GM18873 (cell line): Measurements from ENCODE around the gene ITLN2.
"Not testable (repeated sequence)": the region's sequence is repeated elsewhere in the genome, so short reads cannot be mapped to it uniquely, and the experiment has no call there.

Experiments
- ATAC-seq: cut with Tn5 transposase; IDR thresholded peaks from one replicate; pipeline ENCODE4 v1.9.1; 2021; ENCODE audit warnings: mild to moderate bottlenecking, moderate library complexity, moderate number of reproducible peaks; ENCODE audit not compliant: unreplicated experiment, low FRiP score

ITLN2 gene

DNA sequence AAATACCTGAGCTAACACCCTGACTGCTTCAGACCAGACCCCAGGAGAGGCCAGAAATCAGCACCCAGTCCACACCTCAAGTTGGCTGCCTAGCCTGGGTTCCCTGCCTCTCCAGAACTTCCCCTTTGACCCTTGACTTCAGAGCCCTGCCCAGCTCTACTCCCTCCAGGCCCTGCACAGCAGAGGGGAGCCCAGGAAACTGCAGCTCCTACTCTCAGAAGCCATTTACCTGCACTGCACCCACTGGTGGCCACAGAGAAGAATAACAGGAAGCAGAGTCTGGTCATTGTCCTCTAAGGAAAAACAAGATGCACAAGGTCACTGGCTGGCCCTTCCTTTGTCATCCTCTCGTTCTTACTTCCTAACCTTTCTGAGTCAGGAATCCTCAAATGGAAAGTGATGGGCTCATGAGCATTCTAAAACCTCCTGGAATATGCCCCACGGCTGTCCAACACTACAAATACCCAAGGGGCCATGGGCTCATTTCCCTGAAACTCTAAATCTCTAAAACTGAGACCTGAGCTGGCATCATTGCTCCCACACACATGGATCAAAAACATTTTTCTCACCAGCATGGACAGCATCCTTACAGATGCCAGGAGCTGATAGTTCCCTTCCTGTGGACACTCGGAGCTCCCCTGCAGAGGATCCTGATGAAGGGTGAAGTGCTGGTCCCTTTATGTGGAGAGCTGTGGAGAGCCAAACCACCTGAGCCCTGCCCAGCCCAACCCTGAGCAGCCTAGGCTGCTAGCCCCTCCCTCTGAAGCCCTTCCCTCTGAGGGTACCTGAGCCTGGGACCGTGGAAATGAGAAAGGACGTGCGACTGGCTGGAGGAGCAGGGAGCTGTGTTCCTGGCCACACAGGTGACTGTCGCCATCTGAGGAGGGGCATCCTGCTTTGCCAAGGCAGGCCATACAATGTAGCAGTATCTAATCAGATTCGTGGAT lies at the start of gene ITLN2:
Gene ITLN2, minus strand, starts transcription at position 652 of the 947 bp plus-strand sequence. Its CDS starts 68 bp downstream, at position 584.
- peak; percentile 49 for ATAC-seq

DNA sequence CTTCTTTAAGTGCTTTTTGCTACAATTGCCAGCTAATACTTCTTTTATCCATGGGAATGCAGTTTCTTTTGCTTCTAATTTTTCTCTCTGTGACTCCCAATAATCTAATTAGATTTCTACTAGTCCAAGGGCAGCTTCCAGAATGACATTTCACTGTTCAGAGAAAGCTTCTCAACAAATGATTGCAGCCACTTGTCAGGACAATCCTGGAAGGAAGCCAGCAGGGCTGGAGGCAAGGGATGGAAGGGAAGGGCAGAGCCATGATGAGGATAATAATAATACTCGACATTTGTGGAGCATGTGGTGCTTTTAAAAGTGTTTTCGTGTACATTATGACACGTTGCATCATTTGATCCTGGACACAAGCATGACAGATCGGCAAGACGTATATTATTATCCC lies 46.9 kb upstream of the ITLN2 start:
- ATAC-seq = no peak

DNA sequence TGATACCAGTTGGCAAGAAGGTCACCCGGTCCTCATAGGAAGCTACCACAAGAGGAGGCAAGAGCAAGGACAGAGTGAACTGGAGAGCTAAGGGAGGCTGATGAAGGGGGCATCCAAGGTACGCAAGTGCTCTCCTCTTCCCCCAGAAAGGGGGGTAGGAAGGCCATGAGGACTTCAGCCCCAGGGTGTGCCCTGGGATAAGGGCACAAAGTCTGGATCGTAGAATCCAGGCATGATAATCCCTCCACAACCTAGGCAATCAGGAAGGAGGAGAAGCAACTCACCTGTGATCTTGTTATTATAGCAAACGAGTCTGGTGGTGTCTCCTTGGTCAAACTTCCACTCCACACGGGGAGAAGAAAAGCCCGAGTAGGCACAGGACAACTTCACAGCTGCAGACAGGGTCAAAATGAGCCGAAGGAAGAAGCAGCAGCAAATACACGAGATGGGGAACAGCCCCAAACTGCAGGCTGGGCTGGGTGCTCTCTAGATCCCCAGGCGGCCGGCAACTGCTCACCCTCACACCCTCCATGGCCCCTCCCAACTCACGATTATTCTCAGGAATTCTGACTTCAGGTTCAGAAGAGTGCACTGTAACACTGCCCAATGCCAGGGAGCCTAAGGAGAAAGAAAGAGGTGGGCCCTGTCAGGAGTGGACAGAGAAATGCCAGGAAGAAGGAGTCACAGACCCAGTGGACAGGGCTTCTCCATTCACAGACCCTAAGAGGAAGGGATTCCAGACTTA lies 46.3 kb upstream of the ITLN2 start:
- no peak for ATAC-seq

- no peak for ATAC-seq
Measured at GRCh38 chr1:160999376-160999775, 44.8 kb upstream of the ITLN2 start.

DNA sequence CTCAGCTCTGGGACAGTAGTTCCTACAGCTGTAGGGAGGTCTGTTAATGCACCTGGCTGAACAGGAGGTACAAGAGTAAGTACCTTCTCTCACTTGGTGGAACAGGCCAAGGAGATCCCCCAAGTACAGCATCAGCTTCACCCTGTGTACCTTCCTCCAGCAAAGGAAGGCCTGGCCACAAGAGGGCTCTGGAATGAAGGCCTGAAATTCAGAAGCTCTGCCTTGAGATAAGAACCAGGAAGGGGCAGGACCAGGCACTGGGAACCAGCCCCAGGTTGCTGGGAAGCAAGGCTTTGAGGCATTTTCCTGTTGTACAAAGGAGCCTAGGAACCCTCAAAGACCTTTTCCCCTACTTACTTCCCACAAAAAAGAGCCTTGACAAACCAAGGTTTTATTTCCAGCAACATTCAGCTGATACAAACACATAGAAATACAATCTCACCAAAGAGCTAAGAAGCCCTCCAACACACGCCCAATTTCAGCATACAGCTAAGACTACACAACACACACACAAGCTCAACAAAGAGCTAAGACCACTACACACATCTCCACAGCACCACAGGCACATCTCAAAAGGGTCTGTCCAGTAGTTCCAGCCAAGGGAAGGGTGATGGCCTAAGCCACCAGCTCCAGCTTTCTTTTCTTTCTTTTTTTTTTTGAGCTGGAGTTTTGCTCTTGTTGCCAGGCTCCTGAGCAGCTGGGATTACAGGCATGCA lies 42.9 kb upstream of the ITLN2 start:
- no peak for ATAC-seq

- ATAC-seq = no peak
Measured at GRCh38 chr1:160996178-160996577, 41.6 kb upstream of the ITLN2 start.

DNA sequence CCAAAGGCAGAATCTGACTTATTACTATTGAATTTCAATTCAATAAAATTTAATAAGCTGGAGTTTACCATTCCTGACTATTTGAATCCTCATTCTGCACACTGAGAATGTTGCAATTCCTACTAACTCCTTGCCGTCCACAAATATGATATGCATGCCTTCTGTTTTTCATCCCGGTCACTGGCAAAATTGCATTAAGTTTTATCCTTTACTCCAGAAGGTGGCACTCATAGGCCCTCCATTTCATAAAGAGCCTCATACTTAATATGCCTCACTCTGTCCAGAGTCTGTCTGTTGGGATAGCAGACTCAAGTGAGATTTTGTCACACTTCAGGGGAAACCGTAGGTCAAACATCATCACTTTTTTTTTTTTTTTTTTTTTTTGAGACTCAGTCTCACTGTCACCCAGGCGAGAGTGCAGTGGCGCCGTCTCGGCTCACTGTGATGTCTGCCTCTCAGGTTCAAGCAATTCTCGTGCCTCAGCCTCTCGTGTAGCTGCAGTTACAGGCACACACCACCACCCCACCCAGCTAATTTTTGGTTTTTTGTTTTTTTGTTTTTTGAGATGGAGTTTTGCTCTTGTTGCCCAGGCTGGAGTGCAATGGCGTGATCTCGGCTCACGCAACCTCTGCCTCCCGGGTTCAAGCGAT lies 39.1 kb upstream of the ITLN2 start:
- ATAC-seq = no peak

DNA sequence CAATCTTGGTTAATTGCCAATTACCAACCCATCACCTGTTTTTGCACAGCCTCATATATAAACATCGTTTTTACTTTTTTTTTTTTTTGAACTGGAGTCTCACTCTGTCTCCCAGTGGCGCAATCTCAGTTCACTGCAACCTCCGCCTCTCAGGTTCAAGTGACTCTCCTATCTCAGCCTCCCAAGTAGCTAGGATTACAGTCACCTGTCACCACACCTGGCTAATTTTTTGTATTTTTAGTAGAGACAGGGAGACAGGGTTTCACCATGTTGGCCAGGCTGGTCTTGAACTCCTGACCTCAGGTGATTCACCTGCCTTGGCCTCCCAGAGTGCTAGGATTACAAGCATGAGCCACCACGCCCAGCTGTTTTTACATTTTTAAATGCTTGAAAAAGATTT lies 37.4 kb upstream of the ITLN2 start:
- ATAC-seq = not testable (repeated sequence)

DNA sequence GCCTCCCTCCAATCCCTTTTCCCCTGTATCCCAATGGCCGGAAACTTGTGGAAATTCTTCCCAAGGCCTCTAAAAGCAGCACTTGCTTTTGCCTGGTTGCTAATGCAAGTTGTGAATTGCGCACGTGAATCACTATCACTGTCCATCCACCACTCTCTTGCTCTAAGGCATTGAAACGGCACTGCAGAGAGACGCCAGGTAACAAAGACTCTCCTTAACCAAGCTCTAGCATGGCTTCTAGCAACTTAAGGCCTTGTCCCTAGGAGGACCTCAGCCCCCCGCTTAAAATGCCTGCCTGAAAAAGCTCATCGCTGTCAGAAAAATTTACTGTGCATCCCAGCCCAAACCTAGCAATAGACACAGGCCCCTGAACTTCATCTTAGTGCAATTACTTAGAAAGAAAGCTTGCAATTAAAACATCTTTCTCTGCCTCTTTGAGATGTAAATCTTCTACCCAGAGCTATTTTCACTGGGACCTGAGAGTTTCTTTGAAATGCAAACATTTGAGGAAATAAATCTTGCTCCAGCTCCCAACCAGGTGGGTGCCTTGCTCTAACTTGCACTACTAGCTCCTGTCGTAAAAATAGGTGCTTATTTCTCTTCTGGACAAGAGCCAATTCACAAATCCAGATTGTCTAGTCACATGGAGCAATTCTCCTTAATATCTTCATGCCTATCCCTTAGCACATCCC lies 32.9 kb upstream of the ITLN2 start:
- ATAC-seq = no peak

DNA sequence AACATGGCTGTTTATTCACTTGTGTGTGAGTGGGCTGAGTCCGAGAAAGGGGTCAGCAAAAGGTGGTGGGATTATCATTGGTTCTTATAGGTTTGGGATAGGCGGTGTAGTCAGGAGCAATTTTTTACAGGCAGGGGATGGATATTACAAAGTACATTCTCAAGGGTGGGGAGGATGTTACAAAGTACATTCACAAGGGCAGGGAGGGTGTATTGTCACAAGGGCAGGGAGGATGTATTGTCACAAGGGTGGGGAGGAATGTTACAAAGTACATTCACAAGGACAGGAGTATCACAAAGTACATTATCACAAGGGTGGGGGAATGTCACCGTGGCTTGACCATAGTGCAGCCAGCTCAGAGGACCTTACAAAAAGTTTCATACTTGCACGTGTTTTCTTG lies 31.1 kb upstream of the ITLN2 start:
- no peak for ATAC-seq

- ATAC-seq = no peak
Measured at GRCh38 chr1:160981584-160982411, 27.2 kb upstream of the ITLN2 start.

DNA sequence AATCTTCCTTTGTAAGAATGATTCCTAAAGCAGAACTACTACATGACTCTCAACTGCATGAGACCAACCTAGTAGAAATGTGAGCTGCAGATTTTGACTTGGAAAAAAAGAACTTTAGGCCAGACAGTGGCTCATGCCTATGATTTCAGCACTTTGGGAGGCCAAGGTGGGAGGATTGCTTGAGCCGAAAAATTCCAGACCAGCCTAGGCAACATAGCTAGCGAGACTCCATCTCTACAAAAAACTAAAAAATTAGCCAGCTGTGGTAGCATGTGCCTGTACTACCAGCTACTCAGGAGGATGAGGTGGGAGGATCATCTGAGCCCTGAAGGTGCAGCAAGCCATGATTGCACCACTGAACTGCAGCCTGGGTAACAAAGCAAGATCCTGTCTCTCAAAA lies 24.7 kb upstream of the ITLN2 start:
- ATAC-seq = no peak

GRCh38 chr1:160978510-160978927 lies 23.9 kb upstream of the ITLN2 start:
- ATAC-seq = no peak

GRCh38 chr1:160975026-160975425 lies 20.4 kb upstream of the ITLN2 start:
- ATAC-seq = no peak

GRCh38 chr1:160973491-160973890 lies 18.9 kb upstream of the ITLN2 start:
- ATAC-seq = no peak

- ATAC-seq = no peak
Measured at GRCh38 chr1:160972939-160973338, 18.3 kb upstream of the ITLN2 start.

DNA sequence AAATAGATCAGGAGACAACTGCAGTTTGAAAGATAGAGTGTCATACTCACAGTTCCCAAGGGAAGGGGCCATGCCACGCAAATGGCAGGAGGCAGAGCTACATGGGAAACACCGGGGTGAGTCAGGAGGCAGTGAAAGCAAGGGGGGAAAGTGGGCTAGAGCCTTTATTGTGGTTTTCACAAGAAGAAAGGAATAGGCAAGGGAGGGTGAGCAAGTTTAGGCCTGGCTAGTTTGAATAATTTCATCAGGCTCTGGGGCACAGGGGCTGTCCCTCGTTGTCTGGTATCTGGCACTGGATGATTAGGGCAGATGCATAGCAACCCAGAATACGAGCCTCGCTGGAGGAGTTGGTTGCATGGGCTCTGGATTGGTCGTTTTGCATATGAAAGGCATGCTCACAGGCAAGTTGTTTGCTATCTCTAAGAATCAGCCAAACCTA lies 17.0 kb upstream of the ITLN2 start:
- no peak for ATAC-seq

DNA sequence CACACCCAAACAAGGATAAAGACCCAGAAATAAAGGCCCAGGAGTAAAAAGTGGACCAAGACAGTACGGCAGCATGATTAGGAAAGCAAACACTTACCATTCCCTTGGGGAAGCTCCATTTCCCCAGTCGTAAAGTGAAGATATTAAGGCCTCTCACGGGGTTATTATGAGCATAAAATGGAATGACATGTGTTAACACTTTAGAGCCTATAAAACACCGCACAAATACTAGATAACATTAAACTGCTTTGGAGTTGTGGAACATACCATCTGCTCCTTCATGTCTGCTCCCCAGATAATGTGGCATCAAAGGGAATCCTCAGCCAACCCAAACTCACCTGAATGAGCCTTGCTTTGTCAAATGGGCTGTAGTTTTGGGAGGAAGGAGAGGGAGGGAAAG lies 8.9 kb upstream of the ITLN2 start:
- ATAC-seq = no peak

DNA sequence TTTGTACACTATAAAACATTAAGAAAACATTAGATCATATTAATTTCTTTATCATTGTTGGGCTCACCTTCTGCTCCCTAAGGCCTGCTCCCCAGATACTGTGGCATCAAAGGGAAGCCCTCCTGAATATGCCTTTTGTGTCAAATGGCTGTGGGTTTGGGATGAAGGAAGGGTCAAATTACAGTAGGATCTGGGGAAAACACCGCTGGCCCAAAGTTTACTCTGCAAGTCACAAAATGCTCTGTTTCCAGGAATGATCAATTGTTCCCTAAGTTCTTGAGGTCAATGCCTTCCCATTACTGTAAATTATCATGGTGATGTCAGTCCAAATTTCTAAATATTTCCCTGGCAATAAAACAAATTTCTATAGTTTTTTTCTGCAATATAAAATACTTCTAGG lies 6.8 kb upstream of the ITLN2 start:
- no peak for ATAC-seq
